GM12878 (cell line): ENCODE measurements around the gene RAD51B. TPM values are rescaled to one million over a fixed set of nuclear protein-coding genes. Genes with fewer than 3 reads are reported as not detected.

ENCODE experiments used
- BACH1 ChIP-seq: fragments of 450-650 bp; IDR thresholded peaks from 2 replicates; pipeline ENCODE4 v1.6.1; 2017; ENCODE audit warnings: mild to moderate bottlenecking, borderline replicate concordance
- BCL11A ChIP-seq: IDR thresholded peaks from 2 replicates; pipeline ENCODE4 v1.6.1; 2011; ENCODE audit warnings: low read depth, low read length
- IKZF2 ChIP-seq, 2 experiments: fragments of 450-650 bp; IDR thresholded peaks; 2 replicates each; pipeline ENCODE4 v1.6.1; 2017; ENCODE audit warnings: mild to moderate bottlenecking in 2 of 2, moderate library complexity in 2 of 2
- IRF4 ChIP-seq: IDR thresholded peaks from 2 replicates; pipeline ENCODE4 v1.6.1; 2011; ENCODE audit warnings: low read depth, low read length
- JUNB ChIP-seq: IDR thresholded peaks from 2 replicates; pipeline ENCODE4 v1.6.1; 2016; ENCODE audit warnings: antibody characterized with exemption, mild to moderate bottlenecking
- KAT2A ChIP-seq: conservative IDR thresholded peaks from 2 replicates; pipeline ENCODE4 v1.6.1; 2011; ENCODE audit warnings: low read depth, low read length; ENCODE audit not compliant: control insufficient read depth
- MTA2 ChIP-seq: fragments of 450-650 bp; IDR thresholded peaks from 2 replicates; pipeline ENCODE4 v1.6.1; 2016; ENCODE audit warnings: low read depth, mild to moderate bottlenecking, moderate library complexity
- MXI1 ChIP-seq: fragments of 150-350 bp; IDR thresholded peaks from 2 replicates; pipeline ENCODE4 v1.6.1; 2011; ENCODE audit warnings: low read depth, mild to moderate bottlenecking, inconsistent platforms, low read length, improper control_type of control experiment
- MYB ChIP-seq: fragments of 150-350 bp; IDR thresholded peaks from 2 replicates; pipeline ENCODE4 v1.6.1; 2014; ENCODE audit warnings: mild to moderate bottlenecking, low read depth, low read length, borderline replicate concordance
- NFXL1 ChIP-seq: fragments of 450-650 bp; IDR thresholded peaks from 2 replicates; pipeline ENCODE4 v1.6.1; 2017; ENCODE audit warnings: antibody characterized with exemption, mild to moderate bottlenecking, borderline replicate concordance
- NR2C2 ChIP-seq: IDR thresholded peaks from 2 replicates; pipeline ENCODE4 v1.6.1; 2011; ENCODE audit warnings: borderline replicate concordance, low read depth; ENCODE audit not compliant: control insufficient read depth, insufficient read length
- RELA ChIP-seq: fragments of 450-650 bp; IDR thresholded peaks from 2 replicates; pipeline ENCODE4 v1.8.0; 2014; ENCODE audit warnings: borderline replicate concordance; ENCODE audit not compliant: partially characterized antibody
- SIN3A ChIP-seq: IDR thresholded peaks from 2 replicates; pipeline ENCODE4 v1.6.1; 2012; ENCODE audit warnings: low read depth, low read length, improper control_type of control experiment
- SIX5 ChIP-seq: IDR thresholded peaks from 2 replicates; pipeline ENCODE4 v1.6.1; 2011; ENCODE audit warnings: mild to moderate bottlenecking, low read depth, low read length, moderate library complexity; ENCODE audit not compliant: severe bottlenecking
- SMC3 ChIP-seq: IDR thresholded peaks from 2 replicates; pipeline ENCODE4 v1.6.1; 2011; ENCODE audit warnings: low read length, improper control_type of control experiment, borderline replicate concordance
- SPI1 ChIP-seq: IDR thresholded peaks from 2 replicates; pipeline ENCODE4 v1.6.1; 2011; ENCODE audit warnings: low read depth, mild to moderate bottlenecking, low read length, moderate library complexity, borderline replicate concordance; ENCODE audit not compliant: insufficient read depth
- ZBED1 ChIP-seq: IDR thresholded peaks from 2 replicates; pipeline ENCODE4 v1.6.1; 2016; ENCODE audit warnings: borderline replicate concordance
- ZBTB11 ChIP-seq: fragments of 450-650 bp; formaldehyde crosslinking; IDR thresholded peaks from 2 replicates; pipeline ENCODE4 v1.5.0; 2022; ENCODE audit warnings: mild to moderate bottlenecking, missing genetic modification characterization
- ZNF384 ChIP-seq: IDR thresholded peaks from 2 replicates; pipeline ENCODE4 v1.6.1; 2012; ENCODE audit warnings: low read depth, mild to moderate bottlenecking, low read length, improper control_type of control experiment, borderline replicate concordance
- polyA plus RNA-seq, 11 experiments: library from polyadenylated mRNA; depleted of rRNA in 4 of 11; unstranded in 6 of 11; stranded (reverse) in 5 of 11; fragments of >200 nt; fragmentation: Nextera tagmentation in 4 of 11; fragmentation: Illumina TruSeq in 1 of 11; extraction: Ambion mirVana in 4 of 11; extraction: Trizol in 1 of 11; gene quantifications; 1 replicate in 1 of 11; 2 replicates in 10 of 11; pipeline versions ENCODE4 v1.2.1 to v1.2.3, GENCODE V29; 2011 to 2016; ENCODE audit warnings: inconsistent platforms in 2 of 11, missing spikeins in 2 of 11, low read depth in 1 of 11
- total RNA-seq, 4 experiments: library from RNA; depleted of rRNA in 3 of 4; stranded (reverse); fragments of >200 nt in 3 of 4; fragmentation: Illumina TruSeq in 1 of 4; extraction: Trizol in 1 of 4; gene quantifications; 2 replicates each; pipeline versions ENCODE4 v1.2.1 to v1.2.3, GENCODE V29; 2013 to 2021
- TF ChIP-seq, protein P1 (sequence below): IDR thresholded peaks from 2 replicates; pipeline ENCODE4 v1.6.1; 2012; ENCODE audit warnings: improper control_type of control experiment, low read depth, low read length; ENCODE audit not compliant: insufficient replicate concordance

Gene RAD51B
- total and polyA plus RNA-seq, 10 of the 15 experiments (the other 5 are each of a cell fraction or from before 2014, with no cell fraction given), result 9.8 to 26.8 (median 21.3) TPM

DNA sequence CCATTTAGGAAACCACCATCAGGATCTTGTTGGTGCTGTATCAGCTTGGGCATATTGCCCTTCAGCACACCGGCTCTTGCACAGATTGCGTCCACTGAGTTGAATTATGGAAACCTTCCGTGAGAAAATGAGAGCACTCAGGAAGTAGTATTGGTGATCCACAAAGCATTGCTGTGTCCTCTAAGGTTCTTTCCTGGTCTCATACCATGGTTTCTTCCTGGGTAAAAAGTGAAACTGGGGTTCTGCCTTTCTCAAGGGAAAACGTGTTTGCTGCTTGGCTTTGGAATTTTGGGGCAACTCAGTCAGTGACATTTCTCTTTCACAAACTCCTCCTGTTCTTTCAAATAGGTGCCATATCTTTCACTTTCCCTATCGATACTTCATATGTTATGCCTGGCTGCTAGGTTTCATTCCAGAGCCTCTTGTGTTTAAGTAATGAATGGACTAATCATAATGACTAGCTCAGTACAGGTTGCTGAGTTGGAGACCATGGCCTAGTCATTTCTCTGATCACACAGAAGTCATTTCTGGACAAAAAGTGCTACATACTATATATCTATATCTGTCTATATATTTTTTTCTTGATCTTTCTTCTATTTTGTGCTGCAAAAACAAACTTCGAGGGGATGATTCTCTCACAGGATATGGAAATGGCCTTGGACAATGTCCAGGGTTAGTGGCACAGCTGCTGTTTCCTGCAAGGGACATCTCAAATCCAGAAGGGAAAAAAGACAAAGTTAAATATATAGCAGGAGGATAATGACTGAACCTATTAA lies 549.9 kb downstream of the RAD51B start (continued):
- TF ChIP-seq JUNB (peak; percentile 64), IRF4 (no peak), NFXL1 (no peak), NR2C2 (no peak), SIN3A (no peak), MYB (no peak), SPI1 (no peak), MTA2 (peak; percentile 46; the same call in 1 of the 2 replicates), ZBED1 (0 out of 2 replicates have a peak, but pooled peaks have one; percentile 38), BACH1 (no peak), MXI1 (no peak), ZNF384 (no peak), ZBTB11 (CRISPR knock-in tag) (no peak), IKZF2 (IDR thresholded peaks at IDR 0.05) (peak; percentile 74 to 85), SIX5 (no peak), KAT2A (no peak), RELA (no peak), BCL11A (0 out of 2 replicates have a peak, but pooled peaks have one; percentile 33), SMC3 (peak; percentile 12; the same call in 1 of the 2 replicates)
- TF ChIP-seq, protein P1, sequence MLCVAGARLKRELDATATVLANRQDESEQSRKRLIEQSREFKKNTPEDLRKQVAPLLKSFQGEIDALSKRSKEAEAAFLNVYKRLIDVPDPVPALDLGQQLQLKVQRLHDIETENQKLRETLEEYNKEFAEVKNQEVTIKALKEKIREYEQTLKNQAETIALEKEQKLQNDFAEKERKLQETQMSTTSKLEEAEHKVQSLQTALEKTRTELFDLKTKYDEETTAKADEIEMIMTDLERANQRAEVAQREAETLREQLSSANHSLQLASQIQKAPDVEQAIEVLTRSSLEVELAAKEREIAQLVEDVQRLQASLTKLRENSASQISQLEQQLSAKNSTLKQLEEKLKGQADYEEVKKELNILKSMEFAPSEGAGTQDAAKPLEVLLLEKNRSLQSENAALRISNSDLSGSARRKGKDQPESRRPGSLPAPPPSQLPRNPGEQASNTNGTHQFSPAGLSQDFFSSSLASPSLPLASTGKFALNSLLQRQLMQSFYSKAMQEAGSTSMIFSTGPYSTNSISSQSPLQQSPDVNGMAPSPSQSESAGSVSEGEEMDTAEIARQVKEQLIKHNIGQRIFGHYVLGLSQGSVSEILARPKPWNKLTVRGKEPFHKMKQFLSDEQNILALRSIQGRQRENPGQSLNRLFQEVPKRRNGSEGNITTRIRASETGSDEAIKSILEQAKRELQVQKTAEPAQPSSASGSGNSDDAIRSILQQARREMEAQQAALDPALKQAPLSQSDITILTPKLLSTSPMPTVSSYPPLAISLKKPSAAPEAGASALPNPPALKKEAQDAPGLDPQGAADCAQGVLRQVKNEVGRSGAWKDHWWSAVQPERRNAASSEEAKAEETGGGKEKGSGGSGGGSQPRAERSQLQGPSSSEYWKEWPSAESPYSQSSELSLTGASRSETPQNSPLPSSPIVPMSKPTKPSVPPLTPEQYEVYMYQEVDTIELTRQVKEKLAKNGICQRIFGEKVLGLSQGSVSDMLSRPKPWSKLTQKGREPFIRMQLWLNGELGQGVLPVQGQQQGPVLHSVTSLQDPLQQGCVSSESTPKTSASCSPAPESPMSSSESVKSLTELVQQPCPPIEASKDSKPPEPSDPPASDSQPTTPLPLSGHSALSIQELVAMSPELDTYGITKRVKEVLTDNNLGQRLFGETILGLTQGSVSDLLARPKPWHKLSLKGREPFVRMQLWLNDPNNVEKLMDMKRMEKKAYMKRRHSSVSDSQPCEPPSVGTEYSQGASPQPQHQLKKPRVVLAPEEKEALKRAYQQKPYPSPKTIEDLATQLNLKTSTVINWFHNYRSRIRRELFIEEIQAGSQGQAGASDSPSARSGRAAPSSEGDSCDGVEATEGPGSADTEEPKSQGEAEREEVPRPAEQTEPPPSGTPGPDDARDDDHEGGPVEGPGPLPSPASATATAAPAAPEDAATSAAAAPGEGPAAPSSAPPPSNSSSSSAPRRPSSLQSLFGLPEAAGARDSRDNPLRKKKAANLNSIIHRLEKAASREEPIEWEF, result peak; percentile 75
